DND-41 (cell line): Measurements from ENCODE around the gene ROCK1.

Experiments used
- EZH2 ChIP-seq: IDR thresholded peaks from 3 replicates; pipeline ENCODE4 v1.6.1; 2012; ENCODE audit warnings: borderline replicate concordance, low read depth, mild to moderate bottlenecking, moderate library complexity, low read length, inconsistent platforms; ENCODE audit not compliant: severe bottlenecking
- TF ChIP-seq, protein P1 (sequence below): IDR thresholded peaks from 2 replicates; pipeline ENCODE4 v1.5.1; 2012; ENCODE audit warnings: borderline replicate concordance, low read length, moderate library complexity, mild to moderate bottlenecking; ENCODE audit not compliant: poor library complexity, severe bottlenecking; ENCODE audit errors: extremely low read depth

DNA sequence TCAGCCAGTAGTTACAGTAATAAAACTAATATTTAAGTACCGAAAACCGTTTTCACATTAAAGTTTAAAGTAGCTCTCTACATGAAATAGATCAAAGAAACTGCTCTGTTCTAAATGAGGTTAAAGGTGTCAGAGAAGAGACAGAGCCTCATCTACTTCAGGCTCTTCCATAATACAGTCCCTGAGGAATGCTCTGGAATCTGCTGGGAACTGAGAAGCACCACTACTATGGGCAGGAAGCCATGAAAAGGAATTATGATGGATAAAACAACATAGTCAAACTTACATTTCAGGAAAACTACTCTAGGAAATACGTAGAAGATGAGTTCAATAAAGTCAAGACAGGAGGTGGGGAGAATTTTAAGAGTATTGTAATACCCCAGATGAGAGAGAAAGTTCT is 60.0 kb downstream of the ROCK1 start:
- TF ChIP-seq, protein P1, sequence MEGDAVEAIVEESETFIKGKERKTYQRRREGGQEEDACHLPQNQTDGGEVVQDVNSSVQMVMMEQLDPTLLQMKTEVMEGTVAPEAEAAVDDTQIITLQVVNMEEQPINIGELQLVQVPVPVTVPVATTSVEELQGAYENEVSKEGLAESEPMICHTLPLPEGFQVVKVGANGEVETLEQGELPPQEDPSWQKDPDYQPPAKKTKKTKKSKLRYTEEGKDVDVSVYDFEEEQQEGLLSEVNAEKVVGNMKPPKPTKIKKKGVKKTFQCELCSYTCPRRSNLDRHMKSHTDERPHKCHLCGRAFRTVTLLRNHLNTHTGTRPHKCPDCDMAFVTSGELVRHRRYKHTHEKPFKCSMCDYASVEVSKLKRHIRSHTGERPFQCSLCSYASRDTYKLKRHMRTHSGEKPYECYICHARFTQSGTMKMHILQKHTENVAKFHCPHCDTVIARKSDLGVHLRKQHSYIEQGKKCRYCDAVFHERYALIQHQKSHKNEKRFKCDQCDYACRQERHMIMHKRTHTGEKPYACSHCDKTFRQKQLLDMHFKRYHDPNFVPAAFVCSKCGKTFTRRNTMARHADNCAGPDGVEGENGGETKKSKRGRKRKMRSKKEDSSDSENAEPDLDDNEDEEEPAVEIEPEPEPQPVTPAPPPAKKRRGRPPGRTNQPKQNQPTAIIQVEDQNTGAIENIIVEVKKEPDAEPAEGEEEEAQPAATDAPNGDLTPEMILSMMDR = no peak
- TF ChIP-seq EZH2 = no peak
